ENCODE data around the gene MUTYH.

Gene MUTYH

GRCh38 chr1:45348966-45349677 lies 8.9 kb upstream of the MUTYH start:
- no peak for DNase-seq (ENCODE audit: low read depth)

GRCh38 chr1:45348609-45348965 lies 8.3 kb upstream of the MUTYH start:
- no peak for DNase-seq (ENCODE audit: low read depth)

- no peak for DNase-seq (ENCODE audit: low read depth)
Measured at GRCh38 chr1:45348020-45348419, 7.8 kb upstream of the MUTYH start.

- DNase-seq (ENCODE audit: low read depth): no peak
Measured at GRCh38 chr1:45346473-45346872, 6.2 kb upstream of the MUTYH start.

- no peak for DNase-seq (ENCODE audit: low read depth)
Measured at GRCh38 chr1:45345014-45345413, 4.8 kb upstream of the MUTYH start.

GRCh38 chr1:45344499-45344898 lies 4.3 kb upstream of the MUTYH start:
- DNase-seq (ENCODE audit: low read depth): no peak

GRCh38 chr1:45340816-45341466 lies 701 bp upstream of the MUTYH start:
- DNase-seq (ENCODE audit: low read depth): no peak

GRCh38 chr1:45337630-45338325 lies 2.5 kb downstream of the MUTYH start:
- no peak for DNase-seq (ENCODE audit: low read depth)

GRCh38 chr1:45335855-45336324 lies 4.3 kb downstream of the MUTYH start:
- DNase-seq (ENCODE audit: low read depth): no peak

GRCh38 chr1:45334308-45335245 lies 5.7 kb downstream of the MUTYH start:
- DNase-seq (ENCODE audit: low read depth): no peak

GRCh38 chr1:45332346-45332720 lies 7.9 kb downstream of the MUTYH start:
- no peak for DNase-seq (ENCODE audit: low read depth)

GRCh38 chr1:45331436-45332345 lies 8.5 kb downstream of the MUTYH start:
- DNase-seq (ENCODE audit: low read depth): no peak

- no peak for DNase-seq (ENCODE audit: low read depth)
Measured at GRCh38 chr1:45329445-45329844, 10.8 kb downstream of the MUTYH start.

GRCh38 chr1:45328680-45329079 lies 11.6 kb downstream of the MUTYH start:
- DNase-seq (ENCODE audit: low read depth): no peak

- DNase-seq (ENCODE audit: low read depth): no peak
Measured at GRCh38 chr1:45327644-45328515, 12.4 kb downstream of the MUTYH start.

GRCh38 chr1:45326627-45327623 lies 13.3 kb downstream of the MUTYH start, which contains the start of gene HPDL:
TSS of gene HPDL (plus strand) at chr1:45326895. CDS start at chr1:45327149, 254 bp downstream.
- DNase-seq (ENCODE audit: low read depth): peak; percentile 69

GRCh38 chr1:45325851-45326506 lies 14.3 kb downstream of the MUTYH start:
- no peak for DNase-seq (ENCODE audit: low read depth)

- no peak for DNase-seq (ENCODE audit: low read depth)
Measured at GRCh38 chr1:45322486-45323040, 17.7 kb downstream of the MUTYH start.

All from stimulated activated CD4-positive, alpha-beta T cell treated with anti-CD3 and anti-CD28 coated beads, Interleukin-2, amount 100 ng/mL, for 4 hours (primary cell).